Caki2 (cell line): ENCODE results near the gene EIF4EBP2. TPM values are rescaled to one million over a fixed set of nuclear protein-coding genes. Genes with fewer than 3 reads are reported as not detected.
A peak's percentile ranks its signal among the peaks of the same experiment; 100 is the strongest.

Experiments used
- DNase-seq: peaks from one replicate; pipeline ENCODE4 v3.0.0-alpha.2; 2015; ENCODE audit warnings: low read depth
- in situ Hi-C: cut with HindIII; loops from 2 replicates; pipeline ENCODE4 v1.10.0; 2016; ENCODE audit warnings: low sequenced_read_pairs, low pct_unique_long_range_greater_than_20kb, mixed read lengths
- total RNA-seq: library from RNA; depleted of rRNA; stranded (reverse); fragments of >200 nt; shearing (Covaris generic); gene quantifications from 2 replicates; pipeline ENCODE4 v1.2.3, GENCODE V29; 2014; ENCODE audit warnings: low replicate concordance

Gene EIF4EBP2
- total RNA-seq, 1 experiment from 2014 or later = 6.5 TPM

- no peak for DNase-seq
- in situ Hi-C loops = no loop called here
Measured at GRCh38 chr10:70374775-70375614, 28.9 kb upstream of the EIF4EBP2 start.

- DNase-seq = no peak
- in situ Hi-C loops = no loop called here
Measured at GRCh38 chr10:70376436-70377378, 27.2 kb upstream of the EIF4EBP2 start.

GRCh38 chr10:70378122-70378521, 25.8 kb upstream of the EIF4EBP2 start:
- in situ Hi-C loops = no loop called here

GRCh38 chr10:70379581-70380176, 24.3 kb upstream of the EIF4EBP2 start:
- no peak for DNase-seq
- in situ Hi-C loops = no loop called here

More at GRCh38 chr10:70378122-70378521, 25.8 kb upstream of the EIF4EBP2 start:
- DNase-seq = peak; percentile 90

- no peak for DNase-seq
- in situ Hi-C loops = no loop called here
Measured at GRCh38 chr10:70380350-70381135, 23.4 kb upstream of the EIF4EBP2 start.

- in situ Hi-C loops = no loop called here
- peak; percentile 37 for DNase-seq
Measured at GRCh38 chr10:70381471-70382421, 22.2 kb upstream of the EIF4EBP2 start.

GRCh38 chr10:70391654-70392053, 12.3 kb upstream of the EIF4EBP2 start:
- DNase-seq = no peak
- in situ Hi-C loops = no loop called here

GRCh38 chr10:70396140-70396539, 7.8 kb upstream of the EIF4EBP2 start:
- in situ Hi-C loops = no loop called here
- DNase-seq = no peak

- in situ Hi-C loops = no loop called here
- no peak for DNase-seq
Measured at GRCh38 chr10:70399177-70399576, 4.8 kb upstream of the EIF4EBP2 start.

GRCh38 chr10:70403483-70404035, 386 bp upstream of the EIF4EBP2 start:
- in situ Hi-C loops = no loop called here
- DNase-seq = no peak

- peak; percentile 17 for DNase-seq
Measured at GRCh38 chr10:70404787-70405036, 767 bp downstream of the EIF4EBP2 start.

GRCh38 chr10:70405037-70405824, 1.3 kb downstream of the EIF4EBP2 start:
- in situ Hi-C loops = no loop called here
- DNase-seq = peak; percentile 69

More at GRCh38 chr10:70404787-70405036, 767 bp downstream of the EIF4EBP2 start:
- in situ Hi-C loops = no loop called here

GRCh38 chr10:70409772-70410171, 5.8 kb downstream of the EIF4EBP2 start:
- in situ Hi-C loops = no loop called here

GRCh38 chr10:70410608-70411007, 6.7 kb downstream of the EIF4EBP2 start:
- in situ Hi-C loops = no loop called here
- no peak for DNase-seq

More at GRCh38 chr10:70409772-70410171, 5.8 kb downstream of the EIF4EBP2 start:
- DNase-seq = no peak

GRCh38 chr10:70412356-70412755, 8.4 kb downstream of the EIF4EBP2 start:
- DNase-seq = no peak
- in situ Hi-C loops = no loop called here

GRCh38 chr10:70417568-70417967, 13.6 kb downstream of the EIF4EBP2 start:
- DNase-seq = no peak
- in situ Hi-C loops = no loop called here
